DOHH2 (cell line): Measurements from ENCODE around the gene NPAS3.

Experiments used
- EZH2phosphoT487 ChIP-seq: fragments of 200-600 bp; sonication (generic); IDR thresholded peaks from 2 replicates; pipeline ENCODE4 v1.6.1; 2017; ENCODE audit warnings: borderline replicate concordance, mild to moderate bottlenecking, antibody characterized with exemption, low read length, moderate library complexity, mixed read lengths
- TF ChIP-seq, protein P1 (sequence below): fragments of 200-600 bp; sonication (generic); IDR thresholded peaks from one replicate; pipeline ENCODE4 v1.5.1; 2014; ENCODE audit warnings: antibody characterized with exemption, mild to moderate bottlenecking, low read depth, low read length; ENCODE audit not compliant: poor library complexity, severe bottlenecking

DNA sequence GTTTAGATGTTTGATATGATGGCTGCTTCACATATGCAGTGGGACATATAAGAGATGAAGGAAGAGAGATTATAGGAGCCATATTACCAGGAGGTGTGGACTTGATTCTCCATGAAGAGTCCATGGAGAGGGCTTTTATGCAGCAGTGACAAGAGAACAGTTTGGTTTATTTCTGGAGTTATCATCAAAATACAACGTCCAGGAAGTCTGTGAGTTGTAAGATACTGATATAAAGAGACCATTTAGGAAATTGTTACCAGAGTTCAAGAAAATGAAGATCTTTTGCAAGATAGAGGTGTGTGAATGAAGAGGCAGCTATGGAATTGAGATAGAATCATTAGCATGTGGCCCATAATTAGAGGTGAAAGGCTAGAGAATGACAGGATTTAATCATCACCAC lies 431.7 kb downstream of the NPAS3 start:
- no peak for TF ChIP-seq EZH2phosphoT487
- TF ChIP-seq, protein P1, sequence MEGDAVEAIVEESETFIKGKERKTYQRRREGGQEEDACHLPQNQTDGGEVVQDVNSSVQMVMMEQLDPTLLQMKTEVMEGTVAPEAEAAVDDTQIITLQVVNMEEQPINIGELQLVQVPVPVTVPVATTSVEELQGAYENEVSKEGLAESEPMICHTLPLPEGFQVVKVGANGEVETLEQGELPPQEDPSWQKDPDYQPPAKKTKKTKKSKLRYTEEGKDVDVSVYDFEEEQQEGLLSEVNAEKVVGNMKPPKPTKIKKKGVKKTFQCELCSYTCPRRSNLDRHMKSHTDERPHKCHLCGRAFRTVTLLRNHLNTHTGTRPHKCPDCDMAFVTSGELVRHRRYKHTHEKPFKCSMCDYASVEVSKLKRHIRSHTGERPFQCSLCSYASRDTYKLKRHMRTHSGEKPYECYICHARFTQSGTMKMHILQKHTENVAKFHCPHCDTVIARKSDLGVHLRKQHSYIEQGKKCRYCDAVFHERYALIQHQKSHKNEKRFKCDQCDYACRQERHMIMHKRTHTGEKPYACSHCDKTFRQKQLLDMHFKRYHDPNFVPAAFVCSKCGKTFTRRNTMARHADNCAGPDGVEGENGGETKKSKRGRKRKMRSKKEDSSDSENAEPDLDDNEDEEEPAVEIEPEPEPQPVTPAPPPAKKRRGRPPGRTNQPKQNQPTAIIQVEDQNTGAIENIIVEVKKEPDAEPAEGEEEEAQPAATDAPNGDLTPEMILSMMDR, result no peak
